ENCODE measurements around the gene MUC12. TPM values are rescaled to one million over a fixed set of nuclear protein-coding genes. Genes with fewer than 3 reads are reported as not detected.

The MUC12 gene
- total and polyA plus RNA-seq, 3 donors from 2014 or later = 3.5 to 6.2 (median 5.3) TPM

DNA sequence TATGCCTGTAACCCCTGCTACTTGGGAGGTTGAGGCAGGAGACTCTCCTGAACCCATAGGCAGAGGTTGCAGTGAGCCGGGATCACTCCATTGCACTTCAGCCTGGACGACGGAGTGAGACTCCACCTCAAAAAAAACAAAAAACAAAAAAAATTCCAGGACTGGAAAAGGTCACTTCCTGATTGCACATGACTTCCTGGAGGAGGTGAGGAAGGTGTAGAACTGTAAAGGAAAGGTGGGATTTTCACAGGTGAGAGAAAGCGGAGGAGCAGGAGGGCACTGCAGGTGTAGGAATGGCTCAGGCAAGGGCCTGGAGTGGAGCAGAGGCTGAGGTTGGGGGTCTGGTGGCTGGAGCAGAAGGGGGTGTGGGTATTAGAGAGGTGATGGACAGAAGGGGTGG is 23.3 kb upstream of the MUC12 start:
- no peak for TF ChIP-seq POLR2A (IDR thresholded peaks at IDR 0.05)
- TF ChIP-seq, protein P1, sequence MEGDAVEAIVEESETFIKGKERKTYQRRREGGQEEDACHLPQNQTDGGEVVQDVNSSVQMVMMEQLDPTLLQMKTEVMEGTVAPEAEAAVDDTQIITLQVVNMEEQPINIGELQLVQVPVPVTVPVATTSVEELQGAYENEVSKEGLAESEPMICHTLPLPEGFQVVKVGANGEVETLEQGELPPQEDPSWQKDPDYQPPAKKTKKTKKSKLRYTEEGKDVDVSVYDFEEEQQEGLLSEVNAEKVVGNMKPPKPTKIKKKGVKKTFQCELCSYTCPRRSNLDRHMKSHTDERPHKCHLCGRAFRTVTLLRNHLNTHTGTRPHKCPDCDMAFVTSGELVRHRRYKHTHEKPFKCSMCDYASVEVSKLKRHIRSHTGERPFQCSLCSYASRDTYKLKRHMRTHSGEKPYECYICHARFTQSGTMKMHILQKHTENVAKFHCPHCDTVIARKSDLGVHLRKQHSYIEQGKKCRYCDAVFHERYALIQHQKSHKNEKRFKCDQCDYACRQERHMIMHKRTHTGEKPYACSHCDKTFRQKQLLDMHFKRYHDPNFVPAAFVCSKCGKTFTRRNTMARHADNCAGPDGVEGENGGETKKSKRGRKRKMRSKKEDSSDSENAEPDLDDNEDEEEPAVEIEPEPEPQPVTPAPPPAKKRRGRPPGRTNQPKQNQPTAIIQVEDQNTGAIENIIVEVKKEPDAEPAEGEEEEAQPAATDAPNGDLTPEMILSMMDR (IDR thresholded peaks at IDR 0.05) = no peak
- H3K4me3 ChIP-seq = no peak overlapping the region
- H3K9me3 ChIP-seq = no peaks in the 10 kb centered on the region
- intact Hi-C loops (cut with DNase I; ENCODE audit: low total_unique reads) = no loop called here
- no peak for DNase-seq
- H3K27ac ChIP-seq = no peak overlapping the region
- no peaks in the 10 kb centered on the region for H3K36me3 ChIP-seq (ENCODE audit: low read depth, missing control alignments)
- 81 to 91% methylated on average over 4 of the region's 4 CpGs for WGBS, 2 donors
- H3K27me3 ChIP-seq = no peaks in the 10 kb centered on the region
- H3K4me1 ChIP-seq = no peaks in the 10 kb centered on the region

DNA sequence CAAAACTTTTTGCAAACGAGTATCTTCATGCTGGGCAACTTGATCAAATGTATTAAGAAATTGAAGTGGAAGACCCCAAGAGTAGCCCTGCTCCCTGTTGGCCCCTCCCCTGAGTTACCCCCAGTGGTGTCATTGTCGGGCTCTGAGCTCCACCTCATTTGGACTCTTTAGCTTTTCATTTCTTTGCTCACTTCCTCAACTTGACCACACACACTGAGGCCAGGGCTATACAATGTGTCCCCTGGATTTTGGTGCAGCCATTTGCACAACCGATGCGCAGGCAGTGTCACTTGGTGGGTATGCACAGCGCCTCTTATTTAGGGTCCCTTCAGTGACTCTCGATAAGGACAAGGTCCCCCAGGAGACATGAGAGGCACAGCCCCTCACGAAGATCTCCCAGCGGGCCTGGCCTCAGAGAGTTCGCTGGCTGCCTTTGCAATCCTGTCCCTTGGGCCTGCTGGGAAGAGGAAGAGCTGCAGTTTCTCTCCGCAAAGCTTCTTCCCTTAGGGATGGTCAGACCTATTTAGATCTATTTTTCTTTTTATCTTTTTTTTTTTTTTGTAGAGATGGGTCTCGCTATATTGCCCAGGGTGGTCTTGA is 22.5 kb upstream of the MUC12 start:
- WGBS, 2 donors = 88 to 90% methylated on average over 11 of the region's 11 CpGs
- H3K4me3 ChIP-seq = no peak overlapping the region
- H3K27me3 ChIP-seq = no peaks in the 10 kb centered on the region
- H3K27ac ChIP-seq = no peak overlapping the region
- no peak for DNase-seq
- H3K36me3 ChIP-seq (ENCODE audit: low read depth, missing control alignments) = no peaks in the 10 kb centered on the region
- no peaks in the 10 kb centered on the region for H3K9me3 ChIP-seq
- intact Hi-C loops (cut with DNase I; ENCODE audit: low total_unique reads) = no loop called here
- H3K4me1 ChIP-seq = no peaks in the 10 kb centered on the region
- TF ChIP-seq POLR2A (IDR thresholded peaks at IDR 0.05) = no peak
- TF ChIP-seq, protein P1 (IDR thresholded peaks at IDR 0.05) = no peak

DNA sequence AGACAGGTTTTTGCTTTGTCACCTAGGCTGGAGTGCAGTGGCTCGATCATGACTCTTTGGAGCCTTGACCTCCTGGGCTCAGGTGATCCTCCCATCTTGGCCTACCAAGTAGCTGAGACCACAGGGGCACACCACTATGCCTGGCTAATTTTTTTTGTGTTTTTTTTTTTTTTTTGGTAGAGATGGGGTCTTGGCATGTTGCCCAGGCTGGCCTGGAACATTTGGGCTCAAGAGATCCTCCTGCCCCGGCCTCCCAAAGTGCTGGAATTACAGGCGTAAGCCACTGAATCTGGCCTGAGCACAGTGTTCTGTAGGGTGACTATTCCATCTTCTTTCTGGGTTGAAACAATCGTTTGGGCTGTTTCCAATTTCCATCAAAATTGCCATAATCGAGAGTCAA is 21.6 kb upstream of the MUC12 start:
- TF ChIP-seq, protein P1 (IDR thresholded peaks at IDR 0.05) = no peak
- WGBS, 2 donors = 86 to 87% methylated on average over 5 of the region's 5 CpGs
- DNase-seq = no peak
- Histone ChIP-seq H3K36me3 (ENCODE audit: low read depth, missing control alignments) (no peaks in the 10 kb centered on the region), H3K4me3 (no peak overlapping the region), H3K4me1 (no peaks in the 10 kb centered on the region), H3K9me3 (no peaks in the 10 kb centered on the region), H3K27me3 (no peaks in the 10 kb centered on the region), H3K27ac (no peak overlapping the region)
- intact Hi-C loops (cut with DNase I; ENCODE audit: low total_unique reads) = no loop called here

DNA sequence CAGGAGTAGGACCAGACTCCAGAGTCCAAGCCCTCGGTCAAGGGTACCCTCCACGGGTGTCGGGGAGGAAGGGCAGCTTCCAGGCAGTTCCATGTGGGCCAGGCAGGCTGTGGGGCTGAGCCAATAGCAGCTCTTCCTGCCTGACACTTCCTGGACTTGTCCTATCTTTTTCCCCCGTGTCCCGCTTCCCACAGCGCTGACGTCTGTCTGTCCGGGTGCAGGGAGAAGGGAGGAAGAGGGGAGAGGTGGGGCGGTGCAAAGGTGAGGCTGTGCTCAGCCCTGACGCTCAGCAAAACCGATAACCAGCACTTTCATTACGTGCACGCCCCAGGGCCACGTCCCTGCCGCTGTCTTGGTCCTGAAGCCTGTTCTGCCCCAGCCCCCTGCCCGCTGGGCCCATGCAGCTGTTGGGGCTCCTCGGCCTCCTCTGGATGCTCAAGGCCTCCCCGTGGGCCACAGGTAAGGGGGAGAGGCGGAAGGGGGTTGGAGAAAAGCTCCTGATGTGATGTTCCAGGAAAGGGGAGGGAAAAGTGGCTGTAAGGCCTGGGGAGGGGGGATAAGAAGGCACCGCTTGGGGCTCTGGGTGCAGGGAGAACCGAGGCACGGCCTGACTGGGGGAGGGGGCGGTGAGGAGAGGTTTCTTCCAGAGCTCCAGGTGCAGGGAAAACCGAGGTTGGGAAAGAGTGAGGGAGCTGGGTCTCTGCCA is 20.0 kb upstream of the MUC12 start, which contains the start of gene MUC3A:
Gene MUC3A, plus strand, starts transcription at position 308 of the 706 bp plus-strand sequence. Its CDS starts 91 bp downstream, at position 399.
- no peak for TF ChIP-seq POLR2A (IDR thresholded peaks at IDR 0.05)
- TF ChIP-seq, protein P1 (IDR thresholded peaks at IDR 0.05) = no peak
- no peaks in the 10 kb centered on the region for H3K27me3 ChIP-seq
- no peak for DNase-seq
- H3K9me3 ChIP-seq = no peaks in the 10 kb centered on the region
- no peaks in the 10 kb centered on the region for H3K36me3 ChIP-seq (ENCODE audit: low read depth, missing control alignments)
- H3K4me3 ChIP-seq = no peak within 1 kb of the TSS
- intact Hi-C loops (cut with DNase I; ENCODE audit: low total_unique reads) = no loop called here
- no peak within 1 kb of the TSS for H3K27ac ChIP-seq
- 18 to 21% methylated on average over 23 to 24 of the region's 24 CpGs for WGBS, 2 donors
- no peaks in the 10 kb centered on the region for H3K4me1 ChIP-seq
